Measurements from ENCODE around the gene DIRAS1. TPM values are rescaled to one million over a fixed set of nuclear protein-coding genes. Genes with fewer than 3 reads are reported as not detected.

Gene DIRAS1
- total RNA-seq, 1 donor from 2014 or later = 113 TPM

Other genes with a start within 250 kb of the DIRAS1 start
- gene GADD45B, start 245.2 kb downstream of the DIRAS1 start, total RNA-seq = 54.4 TPM
- gene GNG7, start 18.7 kb downstream of the DIRAS1 start, total RNA-seq = 30.9 TPM
- gene SLC39A3, start 18.6 kb upstream of the DIRAS1 start, total RNA-seq = 17.9 TPM
- gene SGTA, start 61.9 kb upstream of the DIRAS1 start, total RNA-seq = 54.1 TPM
- gene THOP1, start 64.1 kb upstream of the DIRAS1 start, total RNA-seq = 34.6 TPM
- gene ZNF554, start 98.5 kb upstream of the DIRAS1 start, total RNA-seq = 5.6 TPM
- gene ZNF555, start 120.1 kb upstream of the DIRAS1 start, total RNA-seq = 6.9 TPM
- not detected for gene ZNF556, start 146.0 kb upstream of the DIRAS1 start, total RNA-seq
- gene ZNF57, start 179.6 kb upstream of the DIRAS1 start, total RNA-seq = 1.8 TPM
- gene ZNF77, start 223.6 kb upstream of the DIRAS1 start, total RNA-seq = 2.0 TPM